Breast epithelium (tissue), 4 donors: ENCODE results near the gene PPL. TPM values are rescaled to one million over a fixed set of nuclear protein-coding genes. Genes with fewer than 3 reads are reported as not detected.

Source experiments
- DNase-seq, 2 donors: peaks; one replicate each; pipeline ENCODE4 v3.0.0-alpha.2; 2019; ENCODE audit warnings: low spot score in 2 of 2
- H3K27ac ChIP-seq, 2 donors: fragments of 200-600 bp; sonication (generic) in 1 of 2; one replicate each; pipeline ENCODE4 v1.5.1; 2016 to 2019; ENCODE audit warnings: mild to moderate bottlenecking in 1 of 2
- H3K27me3 ChIP-seq, 2 donors: fragments of 200-600 bp; sonication (generic) in 1 of 2; one replicate each; pipeline versions ENCODE4 v1.5.1 to v1.6.0; 2017 to 2019; ENCODE audit warnings: control low read depth in 1 of 2, mild to moderate bottlenecking in 1 of 2
- H3K36me3 ChIP-seq: fragments of 200-600 bp; one replicate; pipeline ENCODE4 v1.5.1; 2019
- H3K4me1 ChIP-seq, 2 donors: fragments of 200-600 bp; sonication (generic); one replicate each; pipeline ENCODE4 v1.5.1; 2016 to 2019; ENCODE audit warnings: control low read depth in 1 of 2
- H3K4me3 ChIP-seq, 3 donors: fragments of 200-600 bp; sonication (generic); 1 replicate in 2 of 3; 2 replicates in 1 of 3; pipeline ENCODE4 v1.5.1; 2016 to 2019; ENCODE audit warnings: mild to moderate bottlenecking in 3 of 3, moderate library complexity in 2 of 3
- H3K9me3 ChIP-seq, 2 donors: fragments of 200-600 bp; sonication (generic) in 1 of 2; one replicate each; pipeline ENCODE4 v1.5.1; 2016 to 2019; ENCODE audit warnings: control low read depth in 1 of 2
- POLR2A ChIP-seq: fragments of 450-650 bp; IDR thresholded peaks from one replicate; pipeline ENCODE4 v1.6.1; 2016; ENCODE audit warnings: antibody characterized with exemption, mild to moderate bottlenecking, moderate library complexity
- POLR2AphosphoS5 ChIP-seq, 3 donors: sonication (generic); formaldehyde crosslinking; IDR thresholded peaks; one replicate each; pipeline ENCODE4 v1.6.1; 2017; ENCODE audit warnings: antibody characterized with exemption in 3 of 3
- intact Hi-C: fragments of 100-400 bp; cut with DNase I; formaldehyde crosslinking; loops from one replicate; pipeline ENCODE4 v1.15.1; 2023; ENCODE audit warnings: low total_unique reads
- total RNA-seq, 3 donors: library from RNA; depleted of rRNA; stranded (reverse); fragments of >200 nt; gene quantifications; one replicate each; pipeline ENCODE4 v1.1.0, GENCODE V29; 2016
- TF ChIP-seq, protein P1 (sequence below), 3 donors: fragments of 450-650 bp; IDR thresholded peaks; one replicate each; pipeline ENCODE4 v1.5.1; 2016 to 2017; ENCODE audit warnings: antibody characterized with exemption in 3 of 3, mild to moderate bottlenecking in 3 of 3, moderate library complexity in 3 of 3

The PPL gene
- total RNA-seq, 3 donors from 2014 or later: 53.1 to 169 (median 97.5) TPM

GRCh38 chr16:4911970-4912386 lies 25.0 kb downstream of the PPL start:
- H3K27ac ChIP-seq: no peak overlapping the region
- TF ChIP-seq POLR2A (no peak), POLR2AphosphoS5 (IDR thresholded peaks at IDR 0.05) (no peak)
- TF ChIP-seq, protein P1, sequence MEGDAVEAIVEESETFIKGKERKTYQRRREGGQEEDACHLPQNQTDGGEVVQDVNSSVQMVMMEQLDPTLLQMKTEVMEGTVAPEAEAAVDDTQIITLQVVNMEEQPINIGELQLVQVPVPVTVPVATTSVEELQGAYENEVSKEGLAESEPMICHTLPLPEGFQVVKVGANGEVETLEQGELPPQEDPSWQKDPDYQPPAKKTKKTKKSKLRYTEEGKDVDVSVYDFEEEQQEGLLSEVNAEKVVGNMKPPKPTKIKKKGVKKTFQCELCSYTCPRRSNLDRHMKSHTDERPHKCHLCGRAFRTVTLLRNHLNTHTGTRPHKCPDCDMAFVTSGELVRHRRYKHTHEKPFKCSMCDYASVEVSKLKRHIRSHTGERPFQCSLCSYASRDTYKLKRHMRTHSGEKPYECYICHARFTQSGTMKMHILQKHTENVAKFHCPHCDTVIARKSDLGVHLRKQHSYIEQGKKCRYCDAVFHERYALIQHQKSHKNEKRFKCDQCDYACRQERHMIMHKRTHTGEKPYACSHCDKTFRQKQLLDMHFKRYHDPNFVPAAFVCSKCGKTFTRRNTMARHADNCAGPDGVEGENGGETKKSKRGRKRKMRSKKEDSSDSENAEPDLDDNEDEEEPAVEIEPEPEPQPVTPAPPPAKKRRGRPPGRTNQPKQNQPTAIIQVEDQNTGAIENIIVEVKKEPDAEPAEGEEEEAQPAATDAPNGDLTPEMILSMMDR (IDR thresholded peaks at IDR 0.05): no peak
- H3K27me3 ChIP-seq: no peaks in the 10 kb centered on the region
- peaks cover 0 to 4% of the 10 kb centered on the region in 2 donors for H3K4me1 ChIP-seq
- no peaks in the 10 kb centered on the region for H3K9me3 ChIP-seq
- DNase-seq: no peak
- H3K36me3 ChIP-seq: no peaks in the 10 kb centered on the region
- no peak overlapping the region for H3K4me3 ChIP-seq
- intact Hi-C loops: no loop called here

DNA sequence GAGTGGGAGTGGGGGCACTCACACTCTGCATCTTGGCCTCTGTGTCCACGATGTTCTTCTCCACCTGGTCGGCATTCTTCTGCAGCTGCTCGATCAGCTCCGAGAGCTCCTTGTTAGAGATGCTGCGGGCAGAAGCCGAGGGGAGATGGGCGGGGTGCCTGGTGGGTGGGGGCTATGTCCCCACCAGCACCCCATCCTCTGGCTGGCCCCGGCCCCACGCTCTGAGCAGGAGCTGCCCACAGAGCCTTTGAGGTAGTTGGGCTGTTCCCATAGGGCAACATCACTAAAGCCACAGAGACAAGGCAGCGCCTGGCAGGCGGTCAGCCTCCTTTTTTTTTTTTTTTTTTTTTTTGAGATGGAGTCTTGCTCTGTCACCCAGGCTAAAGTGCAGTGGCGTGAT lies 26.1 kb downstream of the PPL start:
- peaks cover 0 to 4% of the 10 kb centered on the region in 2 donors for H3K4me1 ChIP-seq
- no peak for DNase-seq
- no peaks in the 10 kb centered on the region for H3K9me3 ChIP-seq
- H3K27me3 ChIP-seq: no peaks in the 10 kb centered on the region
- no peak overlapping the region for H3K27ac ChIP-seq
- no peaks in the 10 kb centered on the region for H3K36me3 ChIP-seq
- no peak for TF ChIP-seq POLR2AphosphoS5 (IDR thresholded peaks at IDR 0.05)
- TF ChIP-seq, protein P1 (IDR thresholded peaks at IDR 0.05): no peak
- no peak for TF ChIP-seq POLR2A
- intact Hi-C loops: no loop called here
- no peak overlapping the region for H3K4me3 ChIP-seq

- Histone ChIP-seq H3K4me1 (no peaks in the 10 kb centered on the region), H3K27ac (no peak overlapping the region), H3K4me3 (no peak overlapping the region), H3K9me3 (no peaks in the 10 kb centered on the region), H3K27me3 (no peaks in the 10 kb centered on the region), H3K36me3 (no peaks in the 10 kb centered on the region)
- TF ChIP-seq POLR2A (no peak), POLR2AphosphoS5 (IDR thresholded peaks at IDR 0.05) (no peak)
- TF ChIP-seq, protein P1 (IDR thresholded peaks at IDR 0.05): no peak
- no peak for DNase-seq
- intact Hi-C loops: no loop called here
Observed at GRCh38 chr16:4909825-4910224, 27.1 kb downstream of the PPL start.

DNA sequence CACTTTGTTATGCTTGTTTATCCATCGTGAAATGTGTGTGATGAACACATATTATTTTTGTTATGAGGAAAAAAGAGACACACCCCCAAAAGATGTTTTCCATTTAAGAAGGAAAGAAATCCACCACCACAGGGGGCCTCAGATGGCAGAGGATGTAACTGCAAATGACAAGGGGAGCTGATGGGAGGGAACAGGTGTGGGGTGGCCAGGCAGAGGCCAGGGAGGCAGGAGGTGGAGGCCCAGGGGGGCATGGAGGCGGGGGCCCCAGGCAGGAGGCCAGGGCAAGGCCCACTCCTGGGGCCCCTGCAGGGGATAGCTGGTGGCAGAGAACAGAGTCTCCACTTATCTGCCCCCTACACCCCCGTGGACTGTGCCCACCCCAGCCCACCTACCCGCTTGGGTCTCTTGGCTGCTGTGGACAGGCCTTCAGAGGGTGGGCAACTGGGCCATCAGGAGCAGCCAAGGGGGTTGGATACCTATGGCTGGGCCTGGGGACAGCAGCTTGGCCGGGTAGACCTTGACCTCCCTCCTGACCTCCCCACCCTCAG lies 28.0 kb downstream of the PPL start:
- intact Hi-C loops: no loop called here
- no peak overlapping the region for H3K27ac ChIP-seq

DNA sequence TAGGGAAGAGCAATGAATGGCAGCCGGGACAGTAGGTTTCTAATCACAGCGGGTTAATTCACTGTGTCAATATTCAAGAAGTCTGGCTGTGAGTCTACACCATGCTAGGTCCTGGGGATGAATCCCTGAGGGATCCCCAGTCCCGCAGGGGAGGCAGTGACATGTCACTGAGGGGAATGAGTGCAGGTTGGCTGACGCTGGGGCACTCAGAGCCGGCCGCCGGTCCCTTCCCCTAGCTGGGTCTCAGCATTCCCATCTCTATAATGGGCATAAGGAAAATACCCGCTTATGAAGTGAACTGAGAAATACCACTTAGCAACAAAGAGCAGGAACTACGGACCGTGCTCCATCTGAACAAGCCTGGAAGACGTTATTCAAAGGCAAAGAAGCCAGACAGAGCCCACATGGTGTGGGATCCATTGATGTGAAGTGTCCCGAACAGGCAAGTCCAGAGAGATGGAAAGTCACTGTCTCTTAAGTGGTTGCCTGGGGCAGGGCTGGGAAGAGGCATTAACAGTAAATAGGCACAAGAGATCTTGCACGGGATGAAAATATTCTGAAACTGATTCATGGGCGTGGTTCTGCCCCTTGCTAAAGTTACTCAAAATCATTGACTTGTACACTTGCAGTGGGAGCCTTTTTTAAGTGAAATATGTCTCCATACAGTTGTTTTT lies 31.9 kb downstream of the PPL start:
- Histone ChIP-seq H3K4me1 (peaks cover 0 to 7% of the 10 kb centered on the region in 2 donors), H3K36me3 (no peaks in the 10 kb centered on the region), H3K9me3 (no peaks in the 10 kb centered on the region), H3K27ac (no peak overlapping the region), H3K4me3 (no peak overlapping the region), H3K27me3 (no peaks in the 10 kb centered on the region)
- intact Hi-C loops: no loop called here
- DNase-seq: no peak
- TF ChIP-seq POLR2A (no peak), POLR2AphosphoS5 (IDR thresholded peaks at IDR 0.05) (no peak)
- TF ChIP-seq, protein P1 (IDR thresholded peaks at IDR 0.05): no peak

More for the DNA sequence above, 28.0 kb downstream of the PPL start:
- Histone ChIP-seq H3K4me1 (no peaks in the 10 kb centered on the region), H3K36me3 (no peaks in the 10 kb centered on the region), H3K27me3 (no peaks in the 10 kb centered on the region), H3K4me3 (no peak overlapping the region), H3K9me3 (no peaks in the 10 kb centered on the region)
- DNase-seq: no peak
- TF ChIP-seq POLR2A: no peak
- no peak for TF ChIP-seq POLR2AphosphoS5 (IDR thresholded peaks at IDR 0.05)
